ENCODE data around the gene ZNF514. TPM values are rescaled to one million over a fixed set of nuclear protein-coding genes. Genes with fewer than 3 reads are reported as not detected.
"Not testable (repeated sequence)": the region's sequence is repeated elsewhere in the genome, so short reads cannot be mapped to it uniquely, and the experiment has no call there.

The ZNF514 gene
- polyA plus RNA-seq, 3 donors: 2.8 to 9.6 (median 5.7) TPM

GRCh38 chr2:95192956-95193355 lies 33.3 kb upstream of the ZNF514 start:
- H3K79me2 ChIP-seq (ENCODE audit: insufficient read depth, low read length); H3K27me3 ChIP-seq (ENCODE audit: control insufficient read depth in 2 of 2, insufficient read depth in 2 of 2, low read length in 2 of 2); H3K27ac ChIP-seq (ENCODE audit: low read depth in 1 of 2, low read length in 2 of 2); H3K36me3 ChIP-seq (replicated peaks in 1 of 2; ENCODE audit: control insufficient read depth in 1 of 2, insufficient read depth in 2 of 2, low read length in 2 of 2); H3K9me3 ChIP-seq (replicated peaks in 1 of 2; ENCODE audit: control insufficient read depth in 1 of 2, insufficient read depth in 1 of 2, low read length in 2 of 2); H3K4me2 ChIP-seq (replicated peaks; ENCODE audit: extremely low read depth, low read length, poor library complexity, severe bottlenecking); intact Hi-C loops (cut with micrococcal nuclease); H2AFZ ChIP-seq (ENCODE audit: insufficient read depth, low read depth, low read length, poor library complexity, severe bottlenecking); H3K9ac ChIP-seq (ENCODE audit: insufficient read depth, low read length, poor library complexity, severe bottlenecking); H3K36me3 Mint-ChIP-seq; H3K4me3 Mint-ChIP-seq; H3K27ac Mint-ChIP-seq; H3K4me3 ChIP-seq (replicated peaks in 1 of 3; ENCODE audit: low read depth in 2 of 3, low read length in 3 of 3); H4K20me1 ChIP-seq (ENCODE audit: insufficient read depth, low read length); H3K4me1 ChIP-seq (ENCODE audit: control insufficient read depth in 1 of 2, insufficient read depth in 2 of 2, low read length in 2 of 2); H3K4me1 Mint-ChIP-seq; H3K27me3 Mint-ChIP-seq (ENCODE audit: low read depth in 3 of 3): not testable (repeated sequence)
- peak in 2 of 3 donors; percentile 21 to 28 for DNase-seq
- TF ChIP-seq CTCF (IDR thresholded peaks at IDR 0.05): peak; percentile 69
- peaks cover 0 to 10% (median 4%) of the 10 kb centered on the region in 7 donors for H3K9me3 Mint-ChIP-seq
- 0% methylated on average over 2 of the region's 15 CpGs for WGBS (ENCODE audit: insufficient coverage)

GRCh38 chr2:95185973-95186372 lies 26.3 kb upstream of the ZNF514 start:
- peaks cover 0 to 4% (median 2%) of the 10 kb centered on the region in 3 donors for H3K27me3 Mint-ChIP-seq (ENCODE audit: low read depth in 3 of 3)
- peaks cover 13 to 22% of the 10 kb centered on the region in 2 donors for H3K36me3 Mint-ChIP-seq
- Histone ChIP-seq H3K4me3 (replicated peaks in 1 of 3; ENCODE audit: low read depth in 2 of 3, low read length in 3 of 3) (no peak overlapping the region), H3K9ac (ENCODE audit: insufficient read depth, low read length, poor library complexity, severe bottlenecking) (no peak overlapping the region), H3K4me1 (ENCODE audit: control insufficient read depth in 1 of 2, insufficient read depth in 2 of 2, low read length in 2 of 2) (no peaks in the 10 kb centered on the region), H3K27ac (ENCODE audit: low read depth in 1 of 2, low read length in 2 of 2) (no peak overlapping the region), H4K20me1 (ENCODE audit: insufficient read depth, low read length) (no peaks in the 10 kb centered on the region), H3K4me2 (replicated peaks; ENCODE audit: extremely low read depth, low read length, poor library complexity, severe bottlenecking) (no peak overlapping the region), H3K36me3 (replicated peaks in 1 of 2; ENCODE audit: control insufficient read depth in 1 of 2, insufficient read depth in 2 of 2, low read length in 2 of 2) (peaks cover 12 to 23% of the 10 kb centered on the region in 2 donors), H3K79me2 (ENCODE audit: insufficient read depth, low read length) (no peaks in the 10 kb centered on the region), H3K27me3 (ENCODE audit: control insufficient read depth in 2 of 2, insufficient read depth in 2 of 2, low read length in 2 of 2) (peaks cover 0 to 3% of the 10 kb centered on the region in 2 donors), H3K9me3 (replicated peaks in 1 of 2; ENCODE audit: control insufficient read depth in 1 of 2, insufficient read depth in 1 of 2, low read length in 2 of 2) (peaks cover 19 to 33% of the 10 kb centered on the region in 2 donors), H2AFZ (ENCODE audit: insufficient read depth, low read depth, low read length, poor library complexity, severe bottlenecking) (no peak overlapping the region)
- intact Hi-C loops (cut with micrococcal nuclease): no loop called here
- H3K9me3 Mint-ChIP-seq: peaks cover 27 to 48% (median 40%) of the 10 kb centered on the region in 7 donors
- H3K27ac Mint-ChIP-seq: no peak overlapping the region
- WGBS (ENCODE audit: insufficient coverage): 85% methylated on average over 1 of the region's 2 CpGs
- H3K4me1 Mint-ChIP-seq: no peaks in the 10 kb centered on the region
- no peak for TF ChIP-seq CTCF (IDR thresholded peaks at IDR 0.05)
- no peak for DNase-seq
- H3K4me3 Mint-ChIP-seq: no peak overlapping the region
